Fibroblast of peridontal ligament (primary cell): ENCODE results near the gene SLC8A1.

ENCODE experiments used
- DNase-seq: peaks from one replicate; pipeline ENCODE4 v3.0.0-alpha.2; 2010; ENCODE audit errors: extremely low read depth

The SLC8A1 gene

GRCh38 chr2:40421631-40422297, 30.1 kb downstream of the SLC8A1 start:
- DNase-seq = peak; percentile 26

GRCh38 chr2:40420478-40420877, 31.4 kb downstream of the SLC8A1 start:
- no peak for DNase-seq

- DNase-seq = no peak
Observed at GRCh38 chr2:40419364-40419762, 32.5 kb downstream of the SLC8A1 start.

- DNase-seq = no peak
Observed at GRCh38 chr2:40418614-40419363, 33.1 kb downstream of the SLC8A1 start.

- DNase-seq = no peak
Observed at GRCh38 chr2:40416486-40416885, 35.4 kb downstream of the SLC8A1 start.

GRCh38 chr2:40415391-40415790, 36.5 kb downstream of the SLC8A1 start:
- DNase-seq = no peak

GRCh38 chr2:40412456-40412855, 39.4 kb downstream of the SLC8A1 start:
- DNase-seq = no peak

GRCh38 chr2:40410695-40411094, 41.2 kb downstream of the SLC8A1 start:
- DNase-seq = no peak

GRCh38 chr2:40409734-40410133, 42.2 kb downstream of the SLC8A1 start:
- no peak for DNase-seq

GRCh38 chr2:40406485-40407289, 45.2 kb downstream of the SLC8A1 start:
- DNase-seq = no peak

GRCh38 chr2:40405465-40405864, 46.4 kb downstream of the SLC8A1 start:
- peak; percentile 76 for DNase-seq

- no peak for DNase-seq
Observed at GRCh38 chr2:40404517-40404916, 47.4 kb downstream of the SLC8A1 start.

- peak; percentile 89 for DNase-seq
Observed at GRCh38 chr2:40403233-40403836, 48.6 kb downstream of the SLC8A1 start.

- DNase-seq = peak; percentile 75
Observed at GRCh38 chr2:40401896-40402295, 50.0 kb downstream of the SLC8A1 start.

- DNase-seq = peak; percentile 54
Observed at GRCh38 chr2:40400336-40400953, 51.4 kb downstream of the SLC8A1 start.

- no peak for DNase-seq
Observed at GRCh38 chr2:40397765-40398164, 54.1 kb downstream of the SLC8A1 start.

- DNase-seq = no peak
Observed at GRCh38 chr2:40396124-40396523, 55.8 kb downstream of the SLC8A1 start.

GRCh38 chr2:40395169-40396073, 56.5 kb downstream of the SLC8A1 start:
- DNase-seq = peak; percentile 42

- DNase-seq = peak; percentile 27
Observed at GRCh38 chr2:40394597-40394996, 57.3 kb downstream of the SLC8A1 start.

GRCh38 chr2:40394031-40394430, 57.9 kb downstream of the SLC8A1 start:
- DNase-seq = no peak

- no peak for DNase-seq
Observed at GRCh38 chr2:40388161-40388560, 63.7 kb downstream of the SLC8A1 start.
